AG09319 (cell line): Measurements from ENCODE around the gene ST8SIA1.

ENCODE experiments used
- DNase-seq: peaks from one replicate; pipeline ENCODE4 v3.0.0-alpha.2; 2010; ENCODE audit warnings: low read depth; ENCODE audit errors: extremely low read depth
- TF ChIP-seq, protein P1 (sequence below): IDR thresholded peaks from 2 replicates; pipeline ENCODE4 v1.5.1; 2011; ENCODE audit warnings: low read depth, mild to moderate bottlenecking, inconsistent platforms, low read length, moderate library complexity

The ST8SIA1 gene

DNA sequence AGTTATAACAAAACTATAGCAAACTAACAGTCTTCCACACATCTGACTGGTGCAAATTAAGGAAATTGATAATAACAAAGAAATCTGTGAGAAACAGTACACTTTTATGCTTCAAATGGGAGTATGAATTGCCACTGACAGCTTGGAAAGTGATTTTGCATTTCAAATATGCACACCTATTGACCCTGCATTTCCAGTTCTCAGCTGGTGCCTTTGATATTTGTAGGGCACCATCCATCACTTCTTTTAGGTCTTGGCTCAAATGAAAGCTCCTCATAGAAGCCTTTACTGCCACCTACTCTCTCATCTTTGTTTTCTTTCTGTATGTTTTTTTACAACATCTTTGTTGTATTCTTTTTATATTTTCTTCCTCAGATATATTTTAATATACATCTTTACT is 125.1 kb downstream of the ST8SIA1 start:
- TF ChIP-seq, protein P1, sequence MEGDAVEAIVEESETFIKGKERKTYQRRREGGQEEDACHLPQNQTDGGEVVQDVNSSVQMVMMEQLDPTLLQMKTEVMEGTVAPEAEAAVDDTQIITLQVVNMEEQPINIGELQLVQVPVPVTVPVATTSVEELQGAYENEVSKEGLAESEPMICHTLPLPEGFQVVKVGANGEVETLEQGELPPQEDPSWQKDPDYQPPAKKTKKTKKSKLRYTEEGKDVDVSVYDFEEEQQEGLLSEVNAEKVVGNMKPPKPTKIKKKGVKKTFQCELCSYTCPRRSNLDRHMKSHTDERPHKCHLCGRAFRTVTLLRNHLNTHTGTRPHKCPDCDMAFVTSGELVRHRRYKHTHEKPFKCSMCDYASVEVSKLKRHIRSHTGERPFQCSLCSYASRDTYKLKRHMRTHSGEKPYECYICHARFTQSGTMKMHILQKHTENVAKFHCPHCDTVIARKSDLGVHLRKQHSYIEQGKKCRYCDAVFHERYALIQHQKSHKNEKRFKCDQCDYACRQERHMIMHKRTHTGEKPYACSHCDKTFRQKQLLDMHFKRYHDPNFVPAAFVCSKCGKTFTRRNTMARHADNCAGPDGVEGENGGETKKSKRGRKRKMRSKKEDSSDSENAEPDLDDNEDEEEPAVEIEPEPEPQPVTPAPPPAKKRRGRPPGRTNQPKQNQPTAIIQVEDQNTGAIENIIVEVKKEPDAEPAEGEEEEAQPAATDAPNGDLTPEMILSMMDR, result no peak
- no peak for DNase-seq

DNA sequence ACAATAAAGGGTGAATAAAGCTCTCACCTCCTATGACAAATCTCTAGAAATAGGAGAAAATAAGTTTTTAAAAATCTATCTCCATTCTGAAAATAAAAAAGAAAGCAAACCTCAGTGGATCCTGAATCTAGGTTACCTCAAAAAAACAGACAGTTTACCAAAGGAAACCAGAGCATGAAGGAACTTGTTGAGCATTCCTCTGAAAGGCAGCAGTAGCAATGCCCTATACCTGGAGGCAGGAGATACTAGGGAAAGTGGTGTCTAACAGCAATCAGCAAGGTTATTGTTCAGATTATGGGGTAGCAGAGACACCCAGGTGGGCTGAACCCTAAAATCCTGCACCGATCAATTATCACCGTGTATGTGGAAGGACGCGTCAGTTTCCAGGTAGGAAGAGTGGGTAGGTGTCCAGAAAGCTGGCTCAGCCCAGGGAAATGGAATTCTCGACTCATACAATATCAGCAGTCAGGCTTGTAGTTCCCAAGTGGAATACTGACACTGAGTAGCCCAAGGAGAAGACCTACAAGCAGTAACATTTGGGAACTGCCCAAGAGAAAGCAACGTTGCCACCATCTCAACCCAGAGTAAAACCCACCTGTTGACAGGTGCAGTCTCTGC is 128.3 kb downstream of the ST8SIA1 start:
- DNase-seq, result no peak
- TF ChIP-seq, protein P1, result no peak

DNA sequence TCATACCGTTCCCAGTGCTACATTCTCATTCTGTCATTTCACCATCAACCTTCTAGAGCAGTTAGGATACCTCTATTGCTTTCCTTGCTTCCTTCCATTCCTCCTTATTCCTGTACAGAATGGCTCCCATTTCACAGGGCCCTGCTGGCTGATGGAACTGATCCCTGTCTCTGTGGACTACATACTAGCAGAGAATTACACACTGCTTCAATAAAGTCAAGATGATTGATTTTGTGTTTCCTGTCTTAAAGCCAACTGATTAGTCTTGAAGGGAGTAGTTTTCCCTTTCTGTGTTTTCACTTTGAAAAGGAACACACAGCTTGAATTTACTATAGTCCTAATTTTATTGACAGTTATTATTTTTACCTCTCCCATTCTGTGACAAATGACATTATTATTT is 130.1 kb downstream of the ST8SIA1 start:
- DNase-seq, result no peak
- TF ChIP-seq, protein P1, result no peak

DNA sequence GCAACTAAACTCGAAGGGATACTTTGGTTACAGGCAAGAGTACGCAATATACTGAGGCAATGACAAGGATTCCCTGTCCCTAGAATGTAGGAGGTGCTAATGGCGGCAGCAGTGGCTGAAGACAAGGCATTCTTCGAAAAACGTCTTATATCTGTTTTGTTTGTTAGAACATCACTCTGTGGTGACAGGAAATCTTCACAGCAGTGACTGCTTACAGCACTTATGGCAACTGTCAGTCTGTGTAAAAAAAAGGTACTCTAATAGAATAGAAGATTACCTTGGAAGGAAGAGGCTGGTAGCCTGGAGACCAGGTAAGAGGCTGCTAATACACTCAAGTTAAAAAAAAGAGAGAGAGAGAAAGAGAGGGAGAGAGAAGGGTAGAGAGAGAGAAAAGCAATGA is 131.7 kb downstream of the ST8SIA1 start:
- no peak for DNase-seq
- TF ChIP-seq, protein P1, result no peak

DNA sequence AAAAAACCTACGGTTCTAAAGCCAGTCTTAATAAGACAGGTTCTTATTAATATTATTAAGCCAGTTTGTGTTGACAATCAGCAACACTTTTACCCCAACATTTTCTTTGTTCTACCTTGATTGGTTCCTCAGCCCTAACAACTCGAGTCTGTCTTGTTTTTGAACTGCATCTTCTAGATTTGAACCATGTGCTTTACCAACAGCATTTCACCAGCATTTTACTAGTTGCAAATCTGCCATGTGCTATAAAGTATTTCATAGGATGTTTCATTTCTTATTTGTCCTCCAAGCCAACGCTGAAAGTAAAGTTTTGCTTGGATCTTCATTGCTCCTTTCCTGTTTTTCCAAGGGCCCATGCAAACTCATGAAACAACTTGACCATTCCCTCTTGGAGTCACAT is 133.4 kb downstream of the ST8SIA1 start:
- TF ChIP-seq, protein P1, result no peak
- no peak for DNase-seq

DNA sequence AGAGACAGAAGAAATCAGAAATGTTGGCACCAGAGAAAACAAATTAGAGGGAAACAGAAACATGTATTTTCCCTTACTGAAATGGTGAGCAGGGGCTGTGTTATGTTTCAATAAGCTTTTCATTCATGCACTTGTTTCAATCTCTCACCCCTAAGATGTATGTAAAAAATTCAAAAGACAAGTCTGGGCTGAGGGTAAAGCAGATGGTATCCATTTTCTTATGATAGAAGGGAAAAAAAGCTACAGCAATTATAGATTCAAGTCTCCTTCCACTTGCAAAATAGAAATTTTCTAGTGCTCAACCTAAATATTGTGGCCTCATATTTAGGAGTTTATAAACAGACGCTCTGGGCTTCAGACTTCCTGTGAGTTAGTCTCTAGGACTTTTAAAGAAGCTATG is 138.3 kb downstream of the ST8SIA1 start:
- TF ChIP-seq, protein P1, result no peak
- DNase-seq, result no peak

DNA sequence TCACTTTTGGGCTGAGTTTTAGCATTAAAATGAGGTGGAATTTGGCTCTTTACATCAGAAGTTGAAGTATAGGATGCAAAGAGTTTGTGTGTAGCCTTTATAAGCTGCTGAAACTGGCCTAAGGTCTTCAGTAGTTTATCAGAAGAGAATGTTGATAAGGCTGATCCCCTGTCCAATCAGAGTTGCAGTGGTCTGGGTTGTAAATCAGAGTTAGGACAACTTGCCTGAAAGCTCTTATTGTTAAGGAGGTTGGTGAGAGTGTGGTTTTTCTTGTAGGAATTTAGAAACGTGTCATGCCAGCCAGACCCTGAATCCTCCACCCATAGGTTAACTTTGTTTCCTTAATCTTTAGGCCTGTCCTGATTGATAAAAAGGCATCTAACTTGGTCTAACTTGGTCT is 143.5 kb downstream of the ST8SIA1 start:
- DNase-seq, result no peak
- TF ChIP-seq, protein P1, result no peak
